Activated CD4-positive, alpha-beta T cell treated with anti-CD3 and anti-CD28 coated beads, Interleukin-2, Interleukin-4, amounts not matched to agents 100 ng/mL and 50 ng/mL, durations not matched to agents 16 hours and 8 hours (primary cell): ENCODE measurements around the gene AADACL2.
"Not testable (repeated sequence)": the region's sequence is repeated elsewhere in the genome, so short reads cannot be mapped to it uniquely, and the experiment has no call there.

ENCODE experiments used
- DNase-seq: peaks from one replicate; pipeline ENCODE4 v3.0.0-alpha.2; 2020; ENCODE audit warnings: low spot score

Gene AADACL2

GRCh38 chr3:151765685-151766084, 32.0 kb downstream of the AADACL2 start:
- DNase-seq: no peak

DNA sequence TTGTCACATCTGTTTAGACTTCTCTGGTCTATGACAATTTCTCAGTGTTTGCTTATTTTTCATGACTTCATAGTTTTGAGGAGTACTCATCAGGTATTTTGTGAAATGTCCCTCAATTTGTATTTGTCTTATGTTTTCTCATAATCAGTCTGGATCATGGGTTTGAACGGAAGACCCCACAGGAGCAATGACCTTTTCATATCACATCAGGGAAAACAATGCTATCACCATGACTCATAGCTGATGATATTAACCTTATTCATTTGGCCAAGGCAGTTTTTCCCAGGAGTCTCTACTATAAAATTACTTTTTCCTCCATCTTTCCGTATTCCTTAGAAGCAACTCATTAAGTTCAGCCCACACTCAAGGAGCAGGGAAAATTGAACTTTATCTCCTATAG, 32.7 kb downstream of the AADACL2 start:
- no peak for DNase-seq

DNA sequence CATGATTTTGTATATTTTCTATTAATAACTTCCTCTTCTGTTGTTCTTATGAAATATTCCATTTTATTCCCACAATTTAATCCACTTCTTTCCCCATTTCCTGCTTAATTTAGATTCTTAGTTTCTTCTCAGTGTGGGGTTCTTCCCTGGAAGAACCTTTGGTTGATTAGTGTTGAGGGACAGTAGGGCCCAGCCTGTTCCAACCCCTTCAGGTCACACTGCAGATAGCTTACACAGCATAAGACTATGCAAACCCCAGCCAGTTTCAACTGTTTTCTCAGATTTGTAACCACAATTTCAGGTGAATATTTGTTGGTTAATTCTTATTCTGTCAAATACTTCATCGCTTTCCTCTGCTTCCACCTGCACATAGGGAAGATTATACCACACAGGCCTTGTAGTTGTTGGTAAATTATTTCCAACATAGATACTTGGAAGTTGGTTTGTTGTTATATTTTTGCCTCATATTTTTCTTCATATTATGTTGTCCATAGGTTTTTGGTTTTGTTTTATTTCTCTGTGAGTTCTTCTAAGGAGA, 34.7 kb downstream of the AADACL2 start:
- DNase-seq: no peak

- DNase-seq: no peak
These were observed 35.4 kb downstream of the AADACL2 start for GRCh38 chr3:151769175-151769574.

DNA sequence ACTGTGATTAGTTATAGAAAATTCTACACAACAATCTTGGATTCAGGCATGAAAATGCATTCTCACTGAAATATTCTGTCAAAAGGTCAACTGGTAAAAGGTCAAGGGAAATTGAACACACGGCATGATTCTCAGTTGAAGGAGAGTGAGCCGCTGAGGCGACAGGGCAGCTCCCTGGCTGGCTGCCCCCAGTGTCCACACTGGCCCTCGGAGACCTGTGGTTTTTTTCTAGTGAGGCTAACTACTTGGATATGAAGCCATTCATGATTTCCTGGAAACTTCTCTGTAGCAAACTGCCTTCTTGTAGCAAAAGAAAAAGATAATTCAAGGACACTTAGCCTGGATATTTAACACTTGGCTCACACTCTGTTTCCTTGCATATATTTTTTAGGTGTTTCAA, 37.2 kb downstream of the AADACL2 start:
- DNase-seq: no peak

DNA sequence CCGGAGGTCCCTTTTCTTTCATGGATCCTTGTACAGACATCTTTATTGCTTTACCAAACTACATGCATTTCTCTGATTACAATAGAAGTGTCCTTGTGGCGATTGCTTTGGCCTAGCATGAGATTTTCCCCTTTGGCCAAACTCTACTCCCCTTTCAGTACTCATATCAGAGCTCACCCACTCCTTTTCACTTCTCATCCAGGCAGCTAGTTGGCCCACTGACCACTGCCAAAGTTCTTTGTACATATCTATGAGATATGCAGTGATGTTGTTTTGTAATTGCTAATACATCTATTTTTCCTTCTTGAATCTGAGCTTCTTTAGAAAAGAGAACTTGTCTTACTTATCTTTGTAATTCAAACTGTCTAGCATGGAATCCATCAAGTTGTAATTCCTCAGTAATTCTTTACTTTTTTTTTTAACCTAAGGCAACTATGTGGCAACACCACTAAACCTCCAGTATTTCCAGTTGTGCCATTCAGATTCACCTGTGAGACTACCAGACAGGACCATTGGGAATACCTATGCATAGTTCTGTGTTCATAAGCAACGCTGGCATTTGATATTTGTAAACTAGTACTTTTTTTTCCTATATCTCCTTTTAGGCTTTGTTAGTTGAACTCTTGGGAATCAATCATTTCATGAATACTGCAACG, 39.2 kb downstream of the AADACL2 start:
- DNase-seq: no peak

DNA sequence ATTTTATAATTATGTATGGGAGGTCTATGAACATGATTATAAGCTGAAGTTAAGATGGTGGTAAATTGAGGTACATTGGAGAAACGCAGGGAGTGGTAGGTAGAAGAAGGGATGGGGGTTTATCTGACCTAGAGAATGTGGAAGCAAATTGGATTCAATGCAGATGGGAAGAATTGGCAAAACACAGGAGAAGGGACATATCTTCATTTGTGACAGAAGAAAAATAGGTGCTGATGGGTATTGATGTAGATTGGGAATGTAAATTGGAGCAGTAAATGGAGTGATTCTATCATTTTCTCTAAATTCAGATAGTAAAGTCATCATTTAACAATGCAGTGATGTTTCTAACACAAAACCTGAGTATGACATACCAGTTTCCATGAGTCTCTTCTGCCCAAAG, 40.5 kb downstream of the AADACL2 start:
- DNase-seq: no peak

DNA sequence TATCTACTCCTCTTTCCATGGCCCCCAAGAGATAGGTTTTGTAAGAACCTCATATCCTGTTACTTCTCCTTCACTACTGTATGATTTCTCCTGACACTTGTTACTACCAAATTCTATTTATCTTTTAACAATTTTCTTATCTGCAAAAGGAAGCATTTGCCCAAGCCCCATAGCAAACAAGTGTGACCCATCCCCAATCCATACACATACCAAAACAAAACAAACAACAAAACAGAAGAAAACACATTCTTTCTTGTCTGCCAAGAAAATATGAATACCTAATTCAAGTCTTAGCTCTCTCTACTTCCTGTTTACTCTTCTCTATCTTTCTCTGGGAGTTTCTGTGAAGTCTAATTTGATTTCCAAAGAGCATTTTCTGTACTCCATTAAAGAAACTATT, 41.2 kb downstream of the AADACL2 start:
- DNase-seq: no peak

- no peak for DNase-seq
These were observed 41.9 kb downstream of the AADACL2 start for GRCh38 chr3:151775314-151776258.

DNA sequence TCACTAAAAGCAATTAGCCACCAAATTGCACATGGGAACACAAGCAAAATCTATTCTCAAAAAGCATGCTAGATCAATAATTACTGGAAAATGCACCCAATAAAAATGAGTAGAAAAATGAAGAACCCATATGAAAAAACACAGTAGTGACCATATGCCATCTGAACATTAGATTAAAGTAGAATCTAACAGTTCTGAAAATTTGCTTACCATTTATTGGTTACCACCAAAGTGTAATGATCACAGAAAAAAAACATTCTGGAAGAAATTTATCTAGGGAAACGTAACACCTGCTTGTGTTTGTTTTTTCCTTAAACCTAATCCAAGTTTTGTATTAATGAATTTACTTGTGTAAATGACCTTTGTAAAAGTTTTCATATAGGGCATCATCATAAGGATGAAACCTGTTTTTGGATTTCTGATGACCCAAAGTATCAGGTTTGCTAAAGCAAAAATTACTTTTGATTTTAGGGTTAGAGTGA, 42.6 kb downstream of the AADACL2 start:
- no peak for DNase-seq

GRCh38 chr3:151777880-151778279, 44.2 kb downstream of the AADACL2 start:
- DNase-seq: no peak

DNA sequence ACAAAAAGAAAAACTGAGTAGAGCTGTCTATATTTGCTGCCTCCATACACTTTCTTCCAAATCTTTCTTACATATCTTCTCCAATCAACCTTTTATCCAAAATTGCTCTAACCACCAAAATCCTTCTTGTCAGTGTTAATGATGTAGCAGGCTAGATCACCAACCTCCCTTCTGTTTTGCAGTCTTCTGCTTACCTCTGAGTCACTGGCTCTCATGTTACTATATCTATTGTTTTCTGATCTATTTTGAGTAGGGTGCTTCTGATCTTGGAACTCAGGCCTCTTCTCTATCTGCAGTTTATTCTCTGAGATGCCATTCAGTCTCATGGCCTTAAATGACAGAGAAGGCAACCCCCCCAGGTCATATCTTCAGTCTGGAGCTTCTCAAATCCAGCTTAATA, 53.9 kb downstream of the AADACL2 start:
- DNase-seq: no peak

GRCh38 chr3:151788401-151788800, 54.7 kb downstream of the AADACL2 start:
- no peak for DNase-seq

DNA sequence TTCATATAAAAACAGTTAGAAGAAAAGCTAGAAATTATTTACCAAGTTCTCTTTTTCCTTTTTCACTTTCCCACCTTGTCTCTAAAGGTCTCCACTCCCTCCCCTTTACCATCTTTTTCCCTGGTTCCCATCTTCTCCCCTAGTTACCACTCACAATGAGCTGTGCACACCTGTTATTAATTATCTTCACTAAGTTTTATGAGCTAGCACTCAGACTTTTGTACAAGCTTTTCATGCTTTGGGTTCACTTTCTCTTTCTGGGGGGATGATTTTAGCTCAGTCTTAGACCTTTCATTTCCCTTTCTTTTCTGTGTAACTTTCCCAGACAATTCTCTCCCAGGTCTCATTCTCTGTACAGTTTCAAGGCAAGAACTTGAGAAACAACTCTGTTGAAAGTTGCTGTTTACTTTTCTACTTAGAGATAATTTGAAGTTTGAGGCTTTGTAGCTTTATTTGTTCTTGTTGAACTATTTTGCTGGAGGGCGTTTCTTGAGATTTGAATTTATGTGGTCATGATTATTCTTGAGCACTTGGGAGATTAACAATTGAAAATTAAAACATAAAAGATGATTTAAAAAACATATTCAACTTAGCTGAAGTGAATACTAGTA, 56.2 kb downstream of the AADACL2 start:
- DNase-seq: no peak

DNA sequence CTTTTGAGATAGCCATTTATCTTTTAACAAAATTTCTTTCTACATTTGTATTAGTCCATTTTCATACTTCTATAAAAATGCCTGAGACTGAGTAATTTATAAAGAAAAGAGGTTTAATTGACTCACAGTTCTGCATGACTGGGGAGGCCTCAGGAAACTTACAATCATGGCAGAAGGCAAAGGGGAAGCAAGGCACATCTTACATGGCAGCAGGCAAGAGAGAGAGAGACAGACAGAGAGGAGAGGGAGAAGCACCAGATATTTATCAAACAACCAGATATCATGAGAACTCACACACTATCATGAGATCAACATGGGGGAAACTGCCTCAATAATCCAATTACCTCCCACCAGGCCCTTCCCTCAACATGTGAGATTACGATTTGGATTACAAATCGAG, 57.0 kb downstream of the AADACL2 start:
- DNase-seq: not testable (repeated sequence)

DNA sequence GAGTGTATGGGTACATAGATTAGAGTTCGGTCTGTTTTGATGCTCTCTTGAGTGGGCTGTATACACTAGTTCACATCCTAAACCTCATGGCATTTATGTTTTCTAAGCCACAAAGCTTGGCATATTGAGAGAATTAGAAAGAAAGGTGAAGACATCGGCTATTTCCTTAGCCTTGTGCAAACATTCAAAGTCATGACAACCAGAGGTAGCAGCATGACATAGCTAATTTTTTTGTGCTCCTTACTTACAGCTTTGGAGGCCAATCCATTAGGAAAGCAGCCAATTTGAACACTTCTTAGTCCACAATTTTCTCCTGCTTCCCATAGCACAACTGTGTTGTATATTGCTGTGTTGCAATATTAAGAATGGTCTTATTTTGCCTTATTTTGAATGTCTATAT, 58.7 kb downstream of the AADACL2 start:
- no peak for DNase-seq

DNA sequence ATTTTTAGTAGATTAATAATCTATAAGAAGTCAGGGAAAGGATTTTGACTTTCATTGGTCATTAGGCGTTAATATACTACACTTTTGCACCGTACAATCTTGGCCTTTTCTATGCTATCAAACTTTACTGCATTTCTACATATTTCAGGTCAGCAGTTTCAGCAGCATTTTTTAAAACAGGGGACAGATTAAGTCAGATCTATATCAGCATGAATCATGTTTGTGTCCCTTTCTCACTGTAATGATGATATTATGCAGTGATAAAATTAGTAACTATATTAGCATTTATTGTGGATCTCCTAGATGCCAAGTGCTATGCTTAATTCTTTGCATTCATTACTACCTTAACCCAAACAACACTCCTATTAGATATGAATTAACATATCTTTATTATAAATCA, 59.9 kb downstream of the AADACL2 start:
- DNase-seq: no peak

DNA sequence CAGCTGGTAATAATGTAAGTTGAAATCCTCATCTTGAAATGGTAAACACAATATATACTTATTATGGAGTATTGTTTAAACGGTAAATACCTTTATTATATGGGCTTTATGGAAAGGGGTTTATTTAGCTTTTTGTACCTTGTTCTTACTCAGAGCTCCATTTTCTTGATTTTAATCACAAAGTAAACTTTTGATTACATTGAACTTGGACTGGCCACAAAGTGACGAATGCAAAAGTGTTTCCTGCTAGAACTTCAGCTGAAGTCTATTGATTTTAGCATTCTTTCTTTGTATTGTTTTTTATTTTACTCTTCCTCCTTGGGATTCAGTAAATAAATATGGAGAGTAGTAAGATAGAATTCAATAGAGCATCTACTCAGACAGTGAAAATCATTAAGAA, 60.4 kb downstream of the AADACL2 start:
- no peak for DNase-seq

DNA sequence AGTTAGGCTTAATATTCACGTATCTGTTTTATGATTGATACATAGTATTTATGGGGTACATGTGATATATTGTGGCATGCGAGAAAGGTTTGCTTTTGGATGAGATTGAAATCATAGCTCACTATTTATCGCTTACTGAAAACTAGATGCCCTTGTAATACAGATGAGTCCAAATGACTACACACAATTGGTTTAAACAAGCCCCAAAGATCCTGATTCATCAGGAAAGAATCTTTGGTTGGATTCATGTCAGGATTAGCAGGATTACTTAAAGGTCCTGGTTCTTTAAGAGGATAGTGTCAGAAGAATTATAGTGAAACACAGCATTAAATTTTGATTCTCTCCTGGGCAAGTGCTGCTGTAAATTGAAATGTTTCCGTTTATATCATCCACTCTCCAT, 61.5 kb downstream of the AADACL2 start:
- no peak for DNase-seq

- DNase-seq: no peak
These were observed 62.5 kb downstream of the AADACL2 start for GRCh38 chr3:151796105-151796680.

DNA sequence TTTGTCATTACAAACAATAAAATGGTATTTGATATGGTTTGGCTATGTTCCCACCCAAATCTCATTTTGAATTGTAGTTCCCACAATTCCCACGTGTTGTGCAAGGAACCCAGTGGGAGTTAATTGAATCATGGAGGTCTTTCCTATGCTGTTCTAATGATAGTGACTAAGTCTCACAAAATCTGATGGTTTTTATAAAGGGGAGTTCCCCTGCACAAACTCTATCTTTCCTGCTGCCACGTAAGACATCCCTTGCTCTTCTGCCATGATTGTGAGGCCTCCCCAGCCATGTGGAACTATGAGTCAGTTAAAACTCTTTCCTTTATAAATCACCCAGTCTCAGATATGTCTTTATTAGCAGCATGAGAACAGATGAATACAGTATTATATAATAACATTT, 64.7 kb downstream of the AADACL2 start:
- no peak for DNase-seq

GRCh38 chr3:151800431-151800830, 66.7 kb downstream of the AADACL2 start:
- no peak for DNase-seq
